Measurements from ENCODE around the gene SNRPD2.

GRCh38 chr19:45715139-45715538 is 23.4 kb upstream of the SNRPD2 start:
- TF ChIP-seq RNF2 (IDR thresholded peaks at IDR 0.05; ENCODE audit: borderline replicate concordance, low read depth) = no peak
- TF ChIP-seq CHD2 (IDR thresholded peaks at IDR 0.05; ENCODE audit: low read length, partially characterized antibody) = no peak
- no peak for TF ChIP-seq GATA3 (IDR thresholded peaks at IDR 0.05; ENCODE audit: borderline replicate concordance)
- no peak for TF ChIP-seq CTCF (IDR thresholded peaks at IDR 0.05)
- no peak for TF ChIP-seq POLR2A (IDR thresholded peaks at IDR 0.05; ENCODE audit: low read length)
- no peak for TF ChIP-seq ESRRA (IDR thresholded peaks at IDR 0.05; ENCODE audit: borderline replicate concordance, low read length)
- TF ChIP-seq ELK1 (IDR thresholded peaks at IDR 0.05; ENCODE audit: low read depth, low read length) = no peak
- TF ChIP-seq BHLHE40 (IDR thresholded peaks at IDR 0.05; ENCODE audit: low read depth, low read length) = no peak
- TF ChIP-seq ZSCAN20 (CRISPR knock-in tag; IDR thresholded peaks at IDR 0.05) = no peak

Measured in A549 (cell line).